ENCODE data around the gene SLC28A3.
"Not testable (repeated sequence)": the region's sequence is repeated elsewhere in the genome, so short reads cannot be mapped to it uniquely, and the experiment has no call there.

Gene SLC28A3

GRCh38 chr9:84340535-84340934 is at the start of gene SLC28A3:
Gene SLC28A3, minus strand, starts transcription at chr9:84340758. Its CDS starts 125 bp downstream, at chr9:84340633.
- no peak for DNase-seq (ENCODE audit: low spot score)

GRCh38 chr9:84390254-84390653 is 49.7 kb upstream of the SLC28A3 start:
- DNase-seq (ENCODE audit: low spot score) = not testable (repeated sequence)

GRCh38 chr9:84387821-84388220 is 47.3 kb upstream of the SLC28A3 start:
- DNase-seq (ENCODE audit: low spot score) = no peak

GRCh38 chr9:84386753-84387152 is 46.2 kb upstream of the SLC28A3 start:
- no peak for DNase-seq (ENCODE audit: low spot score)

GRCh38 chr9:84385386-84386040 is 45.0 kb upstream of the SLC28A3 start:
- DNase-seq (ENCODE audit: low spot score) = no peak

- no peak for DNase-seq (ENCODE audit: low spot score)
These were observed 44.1 kb upstream of the SLC28A3 start for GRCh38 chr9:84384617-84385016.

GRCh38 chr9:84383178-84383577 is 42.6 kb upstream of the SLC28A3 start:
- no peak for DNase-seq (ENCODE audit: low spot score)

GRCh38 chr9:84382720-84383119 is 42.2 kb upstream of the SLC28A3 start:
- DNase-seq (ENCODE audit: low spot score) = no peak

- DNase-seq (ENCODE audit: low spot score) = no peak
These were observed 41.0 kb upstream of the SLC28A3 start for GRCh38 chr9:84381508-84381907.

- no peak for DNase-seq (ENCODE audit: low spot score)
These were observed 39.2 kb upstream of the SLC28A3 start for GRCh38 chr9:84379740-84380139.

- DNase-seq (ENCODE audit: low spot score) = no peak
These were observed 35.4 kb upstream of the SLC28A3 start for GRCh38 chr9:84375954-84376353.

GRCh38 chr9:84374516-84374915 is 34.0 kb upstream of the SLC28A3 start:
- DNase-seq (ENCODE audit: low spot score) = no peak

GRCh38 chr9:84374013-84374412 is 33.5 kb upstream of the SLC28A3 start:
- no peak for DNase-seq (ENCODE audit: low spot score)

- no peak for DNase-seq (ENCODE audit: low spot score)
These were observed 31.2 kb upstream of the SLC28A3 start for GRCh38 chr9:84371737-84372136.

GRCh38 chr9:84368601-84369000 is 28.0 kb upstream of the SLC28A3 start:
- DNase-seq (ENCODE audit: low spot score) = no peak

GRCh38 chr9:84367726-84368125 is 27.2 kb upstream of the SLC28A3 start:
- DNase-seq (ENCODE audit: low spot score) = not testable (repeated sequence)

GRCh38 chr9:84366683-84367082 is 26.1 kb upstream of the SLC28A3 start:
- no peak for DNase-seq (ENCODE audit: low spot score)

- not testable (repeated sequence) for DNase-seq (ENCODE audit: low spot score)
These were observed 24.4 kb upstream of the SLC28A3 start for GRCh38 chr9:84364894-84365490.

- DNase-seq (ENCODE audit: low spot score) = no peak
These were observed 21.1 kb upstream of the SLC28A3 start for GRCh38 chr9:84361645-84362044.

GRCh38 chr9:84357275-84357674 is 16.7 kb upstream of the SLC28A3 start:
- no peak for DNase-seq (ENCODE audit: low spot score)

GRCh38 chr9:84354035-84354434 is 13.5 kb upstream of the SLC28A3 start:
- no peak for DNase-seq (ENCODE audit: low spot score)

- DNase-seq (ENCODE audit: low spot score) = no peak
These were observed 9.1 kb upstream of the SLC28A3 start for GRCh38 chr9:84349671-84350070.

GRCh38 chr9:84343111-84343521 is 2.6 kb upstream of the SLC28A3 start:
- DNase-seq (ENCODE audit: low spot score) = no peak

GRCh38 chr9:84339962-84340361 is 596 bp downstream of the SLC28A3 start:
- no peak for DNase-seq (ENCODE audit: low spot score)
